ENCODE data around the gene NUP88.

Gene NUP88

DNA sequence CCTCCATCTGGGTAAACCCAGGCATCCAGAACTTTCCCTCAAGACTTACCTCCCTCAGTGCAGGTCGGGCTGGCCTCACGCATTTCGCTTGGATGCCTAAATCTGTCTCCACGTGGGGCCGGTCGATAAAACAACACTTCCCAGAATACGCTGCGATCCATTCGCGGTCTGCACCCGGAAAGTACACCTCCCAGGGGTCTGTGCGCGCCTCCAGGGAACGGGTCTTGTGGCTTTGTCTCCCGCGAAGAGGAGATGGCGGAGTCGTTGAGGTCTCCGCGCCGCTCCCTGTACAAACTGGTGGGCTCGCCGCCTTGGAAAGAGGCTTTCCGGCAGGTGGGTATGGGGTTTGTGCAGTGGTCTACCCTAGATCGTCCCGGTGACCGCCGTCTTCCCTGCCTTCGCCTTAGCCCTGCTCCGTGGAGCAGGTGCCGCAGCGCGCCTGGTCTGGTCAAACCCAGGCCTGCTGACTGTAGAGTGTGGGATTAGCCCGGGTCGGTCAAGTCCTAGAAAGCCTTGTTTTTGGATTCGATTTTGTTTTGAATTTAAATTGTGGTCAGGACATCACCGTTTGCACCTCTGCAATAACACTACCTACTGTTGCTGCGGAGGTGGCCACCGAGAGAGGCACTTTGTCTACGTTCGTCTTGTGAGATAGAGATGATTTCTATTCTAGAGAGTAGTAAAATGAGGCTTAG is 644 bp upstream of the NUP88 start, which contains the start of gene RPAIN:
TSS of gene RPAIN (plus strand) at position 224 of the 695 bp plus-strand sequence. CDS start at position 253, 29 bp downstream.
- DNase-seq (ENCODE audit: low spot score) = no peak

DNA sequence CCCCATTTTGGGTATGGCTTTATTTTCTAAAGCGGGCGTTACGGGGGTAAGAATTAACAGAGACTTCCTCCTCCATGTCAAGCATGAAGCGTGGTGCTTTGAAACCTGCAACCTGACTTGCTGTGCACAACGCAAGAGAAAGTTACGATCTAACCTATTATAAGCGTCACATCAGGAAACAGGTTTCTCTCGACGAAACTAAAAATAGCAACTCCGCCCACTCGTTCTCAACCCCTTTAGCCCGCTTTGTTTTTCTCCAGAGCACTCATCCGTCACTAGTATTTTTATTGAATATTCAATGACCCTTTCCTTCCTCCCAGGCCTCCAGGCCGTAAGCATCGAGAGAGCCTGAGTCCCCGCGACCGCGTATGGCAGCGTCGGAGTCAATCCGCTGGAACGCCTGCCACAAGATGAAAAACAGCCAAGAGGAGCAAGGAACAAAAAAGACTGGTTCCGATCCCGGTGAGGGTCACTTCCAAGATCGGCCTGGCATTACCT is 555 bp downstream of the NUP88 start:
- DNase-seq (ENCODE audit: low spot score) = no peak

DNA sequence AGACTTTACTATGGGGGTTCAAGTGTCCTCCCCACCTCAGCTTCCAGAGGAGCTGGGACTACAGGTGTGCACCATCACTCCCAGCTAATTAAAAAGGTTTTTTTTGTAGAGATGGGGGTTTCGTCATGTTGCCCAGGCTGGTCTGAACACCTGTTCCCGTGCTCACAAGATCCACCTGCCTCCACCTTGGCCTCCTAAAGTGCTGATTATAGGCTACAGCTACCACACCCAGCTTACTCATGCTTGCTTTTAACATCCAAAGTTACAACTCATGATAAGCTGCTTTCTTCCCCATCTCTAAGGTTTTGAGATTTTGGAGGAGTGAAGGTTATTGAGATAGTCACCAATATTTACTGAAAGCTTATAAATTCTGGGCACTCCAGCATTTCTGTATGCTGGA is 2.6 kb downstream of the NUP88 start:
- no peak for DNase-seq (ENCODE audit: low spot score)

DNA sequence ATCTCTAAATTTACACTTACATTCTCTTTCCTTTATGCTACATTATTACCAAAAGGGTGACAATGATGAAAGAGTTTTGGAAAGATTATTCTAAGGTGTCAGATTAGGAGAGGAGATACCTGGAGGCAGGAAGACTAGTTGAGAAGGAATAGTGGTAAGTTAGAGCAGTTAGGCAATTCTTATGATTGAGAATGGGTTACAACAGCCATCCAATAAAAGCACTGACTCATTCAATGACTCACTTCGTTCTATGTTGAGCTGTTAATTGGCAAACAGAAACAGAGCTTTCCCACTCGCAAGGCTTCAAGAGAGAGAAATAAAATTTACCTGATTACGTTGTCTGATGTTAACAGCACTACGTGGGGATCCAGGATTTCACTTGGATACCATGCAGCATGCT is 5.8 kb downstream of the NUP88 start:
- DNase-seq (ENCODE audit: low spot score) = no peak

DNA sequence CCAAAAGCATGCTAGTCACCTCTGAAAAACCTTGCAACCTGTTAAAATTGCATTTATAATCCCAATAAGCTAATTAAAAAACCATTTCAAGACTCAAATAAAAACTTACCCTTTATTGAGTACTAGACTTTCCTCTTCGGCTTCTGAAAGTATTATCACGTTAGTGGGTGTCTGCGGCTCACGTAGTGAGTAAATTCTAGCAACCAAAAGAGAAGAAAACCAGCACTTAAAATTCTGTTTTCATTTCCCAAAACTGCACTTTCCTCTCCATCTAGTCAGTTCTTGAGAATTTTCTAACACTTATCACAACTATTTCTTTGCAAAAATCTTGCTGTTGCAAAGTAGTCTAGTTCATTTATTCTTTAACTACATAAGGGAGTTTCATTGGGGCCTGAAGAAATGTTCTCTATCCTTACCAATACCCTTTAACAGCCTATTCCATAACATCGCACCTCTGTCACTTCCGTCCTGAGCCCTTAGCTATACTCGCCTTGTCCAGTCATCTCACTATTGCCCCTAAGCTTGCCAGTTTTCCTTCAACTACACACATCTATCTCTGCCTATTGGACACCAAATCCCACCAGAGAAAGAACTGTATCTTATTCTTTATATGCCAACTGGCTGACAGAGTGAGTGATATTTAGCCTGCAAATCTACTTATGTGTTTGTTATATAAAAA is 8.7 kb downstream of the NUP88 start:
- no peak for DNase-seq (ENCODE audit: low spot score)

DNA sequence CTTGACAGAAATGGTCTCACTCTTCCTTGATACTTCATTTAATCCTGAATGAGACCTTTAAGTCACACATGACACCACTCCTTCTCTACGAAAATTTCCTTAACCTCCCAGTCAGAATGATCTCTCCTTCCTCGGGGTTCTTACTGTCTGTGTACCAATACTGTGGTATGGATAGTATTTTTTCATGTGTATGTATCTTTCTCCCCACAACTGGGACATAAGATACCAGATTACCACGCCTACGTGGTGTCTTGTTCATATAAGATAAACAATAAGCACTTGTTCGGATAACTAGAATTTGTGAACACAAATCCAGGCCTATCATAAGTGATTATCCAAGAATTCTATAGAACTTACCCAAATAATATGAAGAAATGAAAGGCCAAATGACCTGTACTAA is 11.3 kb downstream of the NUP88 start:
- DNase-seq (ENCODE audit: low spot score) = no peak

DNA sequence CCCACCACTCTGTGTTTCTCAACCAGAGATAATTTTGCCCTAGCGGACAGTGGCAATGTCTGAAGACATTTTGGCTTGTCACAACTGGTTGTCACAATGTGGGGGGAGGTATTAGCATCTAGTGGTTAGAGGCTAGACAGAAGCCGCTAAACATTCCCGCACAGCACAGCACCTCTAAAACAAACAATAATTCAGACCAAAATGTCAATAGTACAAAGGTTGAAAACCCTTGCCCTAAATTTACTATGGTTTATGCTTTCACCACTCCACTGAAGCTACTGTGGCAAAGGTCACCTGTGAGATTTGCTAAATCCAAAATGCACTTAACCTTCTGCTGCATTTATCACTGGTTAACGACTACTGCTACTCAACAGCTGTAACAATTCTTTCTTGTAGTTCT is 14.1 kb downstream of the NUP88 start:
- DNase-seq (ENCODE audit: low spot score) = no peak

DNA sequence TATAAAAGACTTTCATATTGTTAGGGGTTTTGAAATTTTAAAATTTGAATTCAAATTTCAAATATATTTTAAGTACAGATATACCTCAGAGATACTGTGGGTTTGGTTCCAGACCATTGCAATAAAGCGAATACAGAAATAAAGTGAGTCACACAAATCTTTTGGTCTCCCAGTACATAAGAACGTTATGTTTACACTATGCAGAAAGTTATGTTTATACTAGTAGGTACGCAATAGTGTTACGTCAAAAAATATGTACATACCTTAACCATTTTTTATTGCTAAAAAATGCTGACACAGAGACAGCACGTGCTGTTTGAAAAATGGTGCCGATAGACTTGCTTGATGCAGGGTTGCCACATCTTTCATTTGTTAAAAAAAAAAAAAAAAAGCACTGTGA is 19.7 kb downstream of the NUP88 start:
- DNase-seq (ENCODE audit: low spot score) = no peak

DNA sequence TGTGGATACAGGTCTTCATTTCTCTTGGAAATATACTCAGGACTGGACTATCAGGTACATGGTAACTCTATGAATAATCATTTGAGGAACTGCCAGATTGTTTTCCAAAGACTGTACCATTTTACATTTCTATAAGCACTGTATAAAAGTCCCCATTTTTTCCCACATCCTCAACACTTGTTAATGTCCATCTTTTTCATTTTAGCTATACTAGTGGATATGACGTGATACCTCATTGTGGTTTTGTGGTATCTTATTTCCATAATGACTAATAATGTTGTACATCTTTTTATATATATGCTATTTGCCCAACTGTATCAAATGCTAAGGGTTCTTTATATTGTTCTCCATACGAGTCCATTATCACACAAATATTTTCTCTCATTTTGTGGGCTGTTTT is 22.9 kb downstream of the NUP88 start:
- DNase-seq (ENCODE audit: low spot score) = no peak

DNA sequence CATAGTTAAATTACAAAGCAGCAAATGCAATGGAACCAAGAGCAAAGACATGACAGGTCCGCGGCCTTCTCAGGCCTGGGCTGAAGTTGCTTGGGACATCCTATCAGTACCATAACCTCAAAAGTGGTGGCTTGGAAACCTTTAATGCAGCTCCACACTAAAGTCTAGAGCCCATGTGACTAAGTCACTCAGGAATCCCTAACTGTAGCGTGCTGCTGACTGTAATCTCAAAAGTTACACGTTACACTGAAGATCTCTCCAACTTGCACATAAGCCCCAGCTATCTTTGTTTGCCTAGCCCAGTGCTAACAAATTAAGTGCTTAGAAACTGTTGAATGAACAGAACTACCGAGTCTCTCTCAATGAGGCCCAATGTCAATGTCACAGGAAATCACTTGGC is 27.8 kb downstream of the NUP88 start:
- no peak for DNase-seq (ENCODE audit: low spot score)

DNA sequence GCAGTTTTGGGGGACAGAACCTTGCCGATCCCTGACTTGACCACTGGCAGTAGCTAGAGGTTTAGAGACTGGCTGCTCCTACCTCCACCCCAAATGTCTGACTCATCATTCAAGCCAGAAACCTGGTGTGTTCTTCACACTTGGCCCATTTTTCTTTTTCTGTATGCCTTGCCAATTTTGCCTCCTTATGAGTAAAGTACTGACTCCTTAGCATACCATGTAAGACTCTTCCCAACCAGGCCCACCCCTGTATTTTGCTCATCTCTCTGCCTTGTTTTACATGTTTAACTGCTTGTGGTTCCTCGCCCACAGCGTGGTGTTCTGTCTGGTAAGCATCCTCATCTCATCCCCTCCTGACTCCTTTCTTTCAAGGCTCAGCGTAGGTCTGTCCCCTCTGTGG is 37.9 kb downstream of the NUP88 start:
- no peak for DNase-seq (ENCODE audit: low spot score)

DNA sequence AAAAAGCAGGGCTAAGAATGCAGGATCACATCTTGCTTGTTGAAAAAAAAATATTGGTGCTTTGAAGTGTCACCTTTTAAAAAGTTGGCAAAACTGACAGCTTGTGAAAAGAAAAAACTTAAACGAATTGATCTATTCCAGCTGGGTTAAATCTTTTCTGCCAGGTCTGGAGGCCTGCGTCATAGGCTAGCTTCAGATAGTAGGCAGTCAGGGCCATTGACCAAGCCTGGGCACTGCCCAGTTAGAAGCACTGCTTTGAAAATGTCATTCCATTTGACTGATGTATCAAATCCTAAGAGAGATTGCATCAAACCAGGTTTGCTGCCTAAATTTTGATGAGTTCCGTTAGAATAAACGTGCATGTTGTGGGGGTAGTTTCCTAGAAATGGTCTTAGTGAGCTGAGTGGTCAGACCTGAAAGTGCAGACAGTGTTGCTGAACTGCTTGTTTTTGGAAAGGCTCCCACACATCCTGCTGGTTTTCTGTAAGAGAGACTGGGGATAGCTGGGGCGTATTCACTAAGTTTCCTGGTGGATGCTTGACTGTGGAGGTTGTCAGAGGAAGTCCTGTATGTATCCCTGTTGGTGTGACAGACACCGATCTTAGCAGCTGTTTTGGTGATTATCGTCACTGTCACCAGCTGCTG is 38.8 kb downstream of the NUP88 start:
- DNase-seq (ENCODE audit: low spot score) = no peak

DNA sequence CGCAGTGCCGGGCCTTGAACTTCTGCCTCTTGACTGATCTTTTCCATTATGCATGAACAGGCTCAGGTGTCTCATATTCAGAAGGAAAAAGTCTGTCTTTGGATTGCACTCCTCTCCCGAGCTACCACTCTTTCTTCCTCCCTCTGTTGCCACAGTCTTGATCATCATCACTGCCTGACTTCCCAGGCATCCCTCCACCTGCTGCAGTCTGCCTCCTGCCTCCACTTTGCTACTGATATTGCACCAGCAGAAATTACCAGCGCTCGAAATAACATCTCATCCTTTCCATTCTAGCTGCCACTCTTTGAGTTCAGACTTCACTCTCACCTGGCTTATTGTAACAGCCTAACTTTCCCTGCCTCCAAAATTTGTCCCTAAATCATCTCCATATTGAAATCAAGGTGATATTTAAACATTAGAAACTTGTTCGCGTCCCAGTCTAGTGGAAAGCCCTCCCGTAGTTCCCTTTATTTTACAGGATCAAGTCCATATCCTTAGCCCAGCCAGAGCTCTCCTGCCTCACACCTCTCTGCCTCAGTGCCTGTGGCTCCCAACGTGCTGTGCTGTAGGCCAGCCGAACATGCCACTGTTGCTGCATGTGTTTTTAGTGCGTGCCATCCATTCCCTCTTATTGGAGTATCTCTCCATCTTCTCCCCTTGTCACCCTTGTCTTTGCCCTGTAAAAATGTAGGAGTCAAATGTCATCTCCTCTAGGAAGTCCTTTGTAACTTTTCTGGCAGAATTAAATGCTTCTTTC is 39.9 kb downstream of the NUP88 start:
- no peak for DNase-seq (ENCODE audit: low spot score)

DNA sequence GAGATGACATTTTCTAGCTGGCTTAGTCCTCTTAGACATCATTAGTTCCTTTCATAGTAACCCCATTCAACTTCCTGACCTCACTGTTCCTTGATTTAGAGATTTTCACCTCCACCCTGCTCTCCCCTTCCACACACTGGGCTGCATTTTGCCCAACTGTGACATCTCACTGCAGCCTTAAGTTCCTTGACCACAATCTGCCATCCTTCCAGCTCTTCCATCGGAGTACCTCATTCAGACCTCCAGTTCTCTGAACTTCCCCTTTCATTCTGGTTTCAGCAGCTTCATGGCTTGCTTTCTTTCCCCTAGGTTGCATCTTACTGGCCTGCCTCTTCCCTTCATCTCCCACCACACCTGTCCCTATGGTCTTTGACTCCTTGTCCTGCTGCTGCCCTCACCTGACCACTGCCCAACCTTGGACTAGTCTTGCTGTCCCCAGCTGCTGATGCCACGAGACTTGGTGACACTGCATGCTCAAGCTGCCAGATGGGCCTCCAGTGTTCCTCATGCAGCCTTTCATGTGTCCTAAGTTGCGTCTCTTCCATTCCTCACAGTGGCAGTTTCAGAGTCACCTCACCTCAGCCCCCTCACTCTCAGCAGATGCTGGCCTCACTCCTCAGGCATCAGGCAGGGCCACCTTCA is 40.8 kb downstream of the NUP88 start:
- no peak for DNase-seq (ENCODE audit: low spot score)

DNA sequence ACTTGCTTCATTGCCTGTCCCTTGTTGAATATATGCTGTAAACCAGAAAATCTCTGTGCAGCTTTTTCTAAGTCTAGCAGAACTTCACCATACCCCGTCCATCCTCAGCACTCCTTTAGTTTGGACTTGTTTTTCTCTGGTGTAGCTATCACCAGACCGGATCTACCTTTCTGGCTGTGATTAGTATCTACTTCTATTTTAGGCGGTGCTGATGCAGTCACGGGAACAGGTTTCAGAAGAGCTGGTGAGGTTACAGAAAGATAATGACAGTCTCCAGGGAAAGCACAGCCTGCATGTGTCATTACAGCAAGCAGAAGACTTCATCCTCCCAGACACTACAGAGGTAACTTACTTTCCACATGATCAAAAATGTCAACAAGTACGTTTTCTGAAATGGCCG is 46.4 kb downstream of the NUP88 start:
- DNase-seq (ENCODE audit: low spot score) = no peak

DNA sequence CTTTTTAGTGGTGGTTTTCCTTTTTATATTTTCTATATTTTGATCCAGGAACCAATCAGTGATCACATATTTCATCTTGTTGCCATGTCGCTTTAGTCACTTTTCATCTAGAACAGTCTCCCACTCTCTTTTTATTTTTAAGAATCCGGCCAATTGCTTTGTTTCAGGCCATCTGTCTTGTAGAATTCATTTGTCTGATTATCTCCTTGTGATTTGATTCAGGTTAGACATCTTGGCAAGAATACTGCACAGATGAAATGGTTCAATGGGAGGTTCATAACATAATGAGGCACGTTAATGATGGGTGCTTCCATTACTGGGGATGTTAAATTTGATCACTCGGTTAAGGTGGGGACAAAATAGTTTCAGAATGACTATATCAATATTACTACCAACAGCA is 49.1 kb downstream of the NUP88 start:
- no peak for DNase-seq (ENCODE audit: low spot score)

DNA sequence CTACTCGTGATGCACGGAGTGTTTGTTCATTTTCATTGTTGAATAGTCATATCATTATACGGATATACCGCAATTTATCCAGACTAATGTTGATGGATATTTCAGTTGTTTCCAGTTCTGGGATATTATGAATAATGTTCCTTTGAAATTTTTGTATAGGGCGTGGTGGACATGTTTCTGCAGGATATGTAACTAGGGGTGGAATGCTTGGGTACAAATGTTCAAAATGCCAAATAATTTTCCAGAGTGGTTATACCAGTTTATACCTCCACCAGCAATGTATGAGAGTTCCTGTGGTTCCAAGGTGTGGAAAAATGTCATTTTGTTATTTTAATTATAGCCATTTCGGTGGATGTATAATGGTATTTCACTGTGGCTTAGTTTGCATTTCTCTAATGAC is 53.6 kb downstream of the NUP88 start:
- DNase-seq (ENCODE audit: low spot score) = no peak

DNA sequence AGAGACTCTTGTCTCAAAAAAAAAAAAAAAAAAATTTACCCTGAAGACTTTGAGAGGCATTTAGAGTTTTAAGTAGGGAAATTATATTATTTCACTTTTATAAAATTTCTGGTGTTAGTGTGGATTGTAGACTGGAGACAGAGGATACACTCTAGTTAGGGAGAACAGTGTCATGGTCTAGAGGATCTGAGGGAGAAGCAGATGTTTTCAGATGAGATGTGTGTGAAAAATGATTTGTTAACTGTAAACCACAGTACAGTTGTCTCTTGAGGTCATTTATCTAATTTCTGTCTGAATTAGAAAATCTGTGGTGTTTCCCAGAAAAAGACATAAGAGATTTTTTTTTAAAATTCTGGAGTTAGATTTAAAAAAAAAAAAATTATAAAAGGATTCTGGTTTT is 54.8 kb downstream of the NUP88 start:
- no peak for DNase-seq (ENCODE audit: low spot score)

DNA sequence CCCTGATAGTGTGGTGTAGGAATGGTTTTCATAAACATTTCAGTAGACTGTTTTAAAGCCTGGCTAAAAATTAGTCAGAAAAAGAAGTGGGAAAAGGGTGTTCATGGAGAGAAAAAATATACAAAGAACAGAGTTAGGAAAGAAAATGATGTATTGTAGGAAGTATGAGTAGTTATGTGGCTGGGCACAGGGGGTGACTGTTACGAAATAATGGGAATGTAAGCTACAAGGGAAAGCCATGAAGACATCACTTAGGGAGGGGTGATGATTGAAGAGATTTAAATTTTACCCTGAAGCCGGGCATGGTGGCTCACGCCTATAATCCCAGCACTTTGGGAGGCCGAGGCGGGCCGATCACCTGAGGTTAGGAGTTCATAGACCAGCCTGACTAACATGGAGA is 55.3 kb downstream of the NUP88 start:
- no peak for DNase-seq (ENCODE audit: low spot score)

DNA sequence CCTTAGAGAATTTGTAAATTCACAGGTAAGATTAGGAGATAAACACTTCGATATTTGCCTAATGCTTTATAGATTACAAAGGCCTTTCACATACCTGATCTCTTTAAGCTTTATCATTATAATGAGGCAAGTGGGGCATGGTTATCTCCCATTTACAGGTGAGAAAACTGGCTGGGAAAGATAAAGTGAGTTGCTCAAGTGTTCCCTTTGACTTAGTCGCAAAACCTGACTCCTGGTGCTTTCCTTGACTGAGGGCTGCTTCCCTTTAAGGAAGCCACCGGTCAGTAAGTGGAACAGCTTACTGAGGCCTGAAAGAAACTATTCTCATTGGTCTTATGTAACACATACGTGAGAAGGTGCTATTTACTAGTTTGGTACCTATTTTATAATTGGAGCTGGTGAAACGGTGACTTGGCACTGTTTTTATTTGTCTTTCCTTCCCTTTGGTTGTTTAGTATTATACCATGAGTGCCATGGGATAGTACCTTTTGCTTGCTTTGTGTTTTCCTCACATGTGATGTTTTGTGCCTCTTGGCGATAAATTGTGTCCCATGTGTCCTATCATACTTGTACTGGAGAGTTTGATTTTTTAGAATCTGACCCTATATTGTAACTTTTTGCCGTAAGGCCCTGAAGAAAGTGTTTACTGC is 57.2 kb downstream of the NUP88 start:
- DNase-seq (ENCODE audit: low spot score) = no peak

DNA sequence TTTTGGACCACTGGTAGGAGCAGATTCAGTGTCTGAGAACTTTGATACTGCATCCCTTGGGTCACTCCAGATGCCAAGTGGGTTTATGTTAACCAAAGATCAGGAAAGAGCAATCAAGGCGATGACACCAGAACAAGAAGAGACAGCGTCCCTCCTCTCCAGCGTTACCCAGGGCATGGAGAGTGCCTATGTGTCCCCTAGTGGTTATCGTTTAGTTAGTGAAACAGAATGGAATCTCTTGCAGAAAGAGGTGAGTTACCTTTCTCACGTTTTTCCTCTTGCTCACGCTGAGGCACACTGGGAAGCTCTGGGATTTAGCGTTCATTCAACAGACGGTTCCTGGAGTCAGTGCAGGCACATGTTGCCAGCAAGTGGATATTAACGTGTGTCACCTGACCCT is 58.0 kb downstream of the NUP88 start:
- DNase-seq (ENCODE audit: low spot score) = no peak
